Smooth muscle cell of the brain vasculature (primary cell): Measurements from ENCODE around the gene BRSK2.
"Not testable (repeated sequence)": the region's sequence is repeated elsewhere in the genome, so short reads cannot be mapped to it uniquely, and the experiment has no call there.

ENCODE experiments used
- DNase-seq: peaks from one replicate; pipeline ENCODE4 v3.0.0-alpha.2; 2012; ENCODE audit warnings: low read depth, low spot score

Gene BRSK2

DNA sequence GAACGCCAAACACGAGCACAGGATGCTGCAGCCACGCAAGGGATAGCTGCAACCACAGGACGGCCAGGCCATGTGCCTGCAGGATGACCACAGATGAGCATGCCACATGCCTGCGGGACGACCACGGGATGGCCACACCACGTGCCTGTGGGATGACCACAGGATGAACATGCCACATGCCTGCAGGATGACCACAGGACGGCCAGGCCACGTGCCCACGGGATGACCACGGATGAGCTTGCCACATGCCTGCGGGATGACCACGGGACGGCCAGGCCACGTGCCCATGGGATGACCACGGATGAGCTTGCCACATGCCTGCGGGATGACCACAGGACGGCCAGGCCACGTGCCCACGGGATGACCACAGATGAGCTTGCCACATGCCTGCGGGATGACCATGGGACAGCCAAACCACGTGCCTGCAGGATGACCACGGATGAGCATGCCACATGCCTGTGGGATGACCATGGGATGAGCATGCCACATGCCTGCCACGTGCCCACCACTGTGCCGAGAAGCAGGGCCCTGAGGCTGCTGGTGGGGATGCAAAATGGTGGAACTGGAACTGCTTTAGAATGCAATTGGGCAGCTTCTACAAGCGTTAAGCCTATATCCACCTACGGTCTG, 109.6 kb downstream of the BRSK2 start:
- no peak for DNase-seq

DNA sequence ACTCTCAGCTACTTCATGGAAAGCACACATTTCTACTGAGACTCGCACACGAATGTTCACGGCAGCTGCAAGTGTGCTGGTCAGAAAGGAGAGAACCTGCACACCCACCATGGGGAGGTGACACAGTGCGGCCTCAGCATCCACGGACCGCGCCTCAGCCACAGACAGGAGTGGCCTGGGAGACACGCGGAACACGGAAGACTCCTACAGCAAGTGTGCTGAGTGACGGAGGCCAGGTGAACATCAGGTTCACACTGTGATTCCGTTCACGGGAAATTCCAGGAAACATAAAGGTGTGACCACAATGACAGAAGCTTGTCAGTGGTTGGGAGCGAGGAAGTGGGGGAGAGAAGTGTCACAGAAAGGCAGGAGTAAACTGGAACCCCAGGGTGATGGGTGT, 110.2 kb downstream of the BRSK2 start:
- no peak for DNase-seq

DNA sequence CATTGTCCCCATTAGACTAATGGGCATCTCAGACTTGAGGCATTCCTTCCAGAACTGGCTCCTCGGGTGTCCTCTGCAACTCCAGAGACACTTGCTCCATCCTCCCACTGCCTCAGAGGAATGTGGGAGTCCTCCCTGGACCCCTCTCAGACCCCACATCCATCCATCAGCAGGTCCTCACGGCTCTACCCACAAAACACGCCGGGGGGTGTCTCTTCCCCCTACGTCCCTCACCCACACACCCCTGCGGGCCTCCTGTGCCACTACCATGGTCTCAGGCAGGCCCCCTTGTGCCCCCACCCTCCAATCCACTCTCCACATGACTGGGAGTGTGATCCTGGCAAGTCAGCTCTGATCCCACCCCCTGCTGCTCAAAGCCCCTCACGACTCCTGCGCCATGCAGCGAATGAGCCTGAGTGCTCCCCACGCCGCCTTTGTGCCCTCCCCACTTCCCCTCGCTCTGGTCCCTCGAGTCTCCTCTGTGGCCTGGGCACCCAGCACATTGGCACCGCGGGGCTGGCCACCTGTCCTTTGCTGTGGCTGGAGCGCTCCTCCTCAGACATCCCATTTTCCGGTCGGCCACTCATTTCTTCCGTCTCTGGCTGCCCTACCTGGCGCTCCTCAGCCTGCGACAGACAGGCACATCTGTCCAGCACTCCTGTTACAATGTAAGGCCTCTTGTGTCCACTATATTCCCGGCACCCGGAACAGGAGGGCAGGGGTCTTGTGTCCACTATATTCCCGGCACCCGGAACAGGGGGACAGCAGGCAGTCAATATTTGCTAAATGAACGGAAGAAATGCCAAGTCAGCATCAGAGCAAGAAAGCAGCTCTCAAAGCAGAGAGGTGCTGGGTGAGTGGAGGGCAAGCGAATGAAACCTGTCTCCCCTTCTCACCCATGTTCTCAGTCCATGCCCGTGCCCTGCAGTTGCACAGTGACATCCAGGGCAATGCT, 111.0 kb downstream of the BRSK2 start:
- no peak for DNase-seq

DNA sequence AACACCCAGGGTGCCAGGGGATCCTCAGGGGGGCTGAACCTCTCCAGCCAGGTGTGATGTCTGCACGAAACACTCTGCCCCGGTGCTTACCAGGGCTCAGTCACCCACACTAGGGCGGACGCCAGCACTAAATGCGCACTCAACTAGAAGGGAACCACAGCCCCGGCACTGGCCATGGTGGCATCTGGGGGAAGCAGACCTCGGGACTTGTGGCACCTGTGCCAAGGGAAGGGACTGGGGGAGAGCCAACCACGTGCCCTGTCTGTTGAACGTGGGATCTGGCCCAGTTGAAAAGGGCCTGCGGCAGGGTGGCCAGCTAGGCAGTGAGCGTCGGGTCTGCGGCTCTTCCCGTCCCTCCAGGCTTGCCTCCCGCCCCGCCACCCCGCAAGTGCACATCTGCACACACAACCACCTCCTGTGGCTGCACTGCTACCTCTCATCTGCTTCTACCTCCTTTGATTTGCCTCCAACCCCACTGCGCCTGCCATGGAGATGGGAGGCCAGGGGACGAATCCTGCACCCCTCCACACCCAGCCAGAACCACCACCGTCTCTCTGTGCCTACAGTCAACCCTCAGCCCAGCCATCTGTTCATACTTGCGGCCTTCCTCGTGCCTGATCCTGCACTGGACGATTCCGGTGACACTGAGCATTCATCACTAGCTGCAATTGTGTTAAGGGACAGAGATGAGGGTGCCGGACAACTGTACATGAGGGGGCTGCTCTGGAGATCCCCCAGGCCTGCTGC, 111.9 kb downstream of the BRSK2 start:
- DNase-seq: no peak

DNA sequence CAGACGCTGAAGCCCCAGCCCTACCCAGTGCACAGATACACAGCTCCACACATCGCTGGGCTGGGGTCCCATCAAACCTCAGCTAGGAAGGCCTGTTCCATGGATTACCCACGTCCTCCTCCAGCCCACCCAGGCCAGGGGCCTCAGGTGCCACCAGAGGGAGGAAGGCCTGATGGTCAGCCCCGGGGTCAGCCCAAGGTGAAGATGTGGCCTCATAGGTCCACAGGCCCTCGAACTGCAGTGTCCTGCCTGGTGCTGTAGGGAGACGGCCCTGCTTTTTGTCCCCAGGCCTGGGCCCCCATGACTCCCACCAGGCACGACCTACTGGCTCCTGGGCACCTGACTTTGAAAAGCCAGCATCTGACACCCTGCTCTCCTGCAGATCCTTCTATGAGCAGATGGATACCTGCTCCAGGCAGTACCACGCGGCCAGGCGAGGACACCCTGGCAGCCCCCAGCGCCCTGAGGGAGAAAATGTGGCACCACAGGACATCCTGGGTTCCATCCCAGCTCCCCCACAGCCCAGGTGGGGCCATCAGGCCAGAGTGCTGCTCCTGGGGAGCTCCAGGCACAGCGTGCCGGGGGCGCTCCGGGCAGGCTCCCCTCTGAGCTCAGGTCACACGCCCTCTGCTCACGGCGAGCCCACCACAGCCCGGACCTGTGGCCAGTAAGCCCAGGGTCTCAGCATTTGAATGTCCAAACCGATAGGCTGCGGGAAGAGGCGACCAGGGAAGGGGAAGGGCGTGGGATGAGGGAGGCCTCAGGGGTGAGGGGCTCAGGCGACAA, 112.6 kb downstream of the BRSK2 start:
- no peak for DNase-seq

DNA sequence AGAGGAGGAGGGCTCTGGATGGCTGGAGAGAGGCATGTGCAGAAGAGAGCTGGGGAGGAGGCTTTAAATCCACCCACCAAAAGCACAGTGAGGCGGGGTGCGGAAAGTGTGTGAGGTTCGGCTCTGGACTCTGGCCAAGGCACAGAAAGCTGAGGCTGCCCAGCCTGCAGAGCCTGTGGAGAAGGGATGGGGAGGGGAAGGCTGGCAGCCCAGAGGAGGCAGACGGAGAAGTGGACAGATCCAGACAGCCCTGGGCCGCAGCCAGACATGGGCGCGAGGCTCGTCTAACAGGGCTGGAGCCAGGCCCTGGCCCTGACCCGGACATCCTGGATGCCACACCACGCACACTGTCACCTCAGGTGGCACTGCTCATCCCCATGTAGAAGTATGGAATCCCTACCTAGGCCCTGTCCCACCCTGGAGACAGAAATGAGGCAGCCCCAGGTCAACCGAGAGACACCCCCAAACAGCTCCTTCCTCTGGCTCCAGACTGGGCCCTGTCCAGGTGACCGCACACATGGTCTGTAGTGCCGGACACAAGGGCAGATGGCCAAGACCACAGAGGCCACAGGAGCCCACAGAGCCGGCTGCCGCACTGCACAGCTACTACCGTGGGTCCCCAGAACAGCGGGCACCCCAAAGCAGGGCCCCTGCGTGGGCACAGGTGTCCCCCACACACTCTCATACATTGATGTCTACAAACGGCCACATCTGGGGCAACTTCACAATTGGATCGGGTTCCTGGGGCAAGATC, 113.4 kb downstream of the BRSK2 start:
- no peak for DNase-seq

DNA sequence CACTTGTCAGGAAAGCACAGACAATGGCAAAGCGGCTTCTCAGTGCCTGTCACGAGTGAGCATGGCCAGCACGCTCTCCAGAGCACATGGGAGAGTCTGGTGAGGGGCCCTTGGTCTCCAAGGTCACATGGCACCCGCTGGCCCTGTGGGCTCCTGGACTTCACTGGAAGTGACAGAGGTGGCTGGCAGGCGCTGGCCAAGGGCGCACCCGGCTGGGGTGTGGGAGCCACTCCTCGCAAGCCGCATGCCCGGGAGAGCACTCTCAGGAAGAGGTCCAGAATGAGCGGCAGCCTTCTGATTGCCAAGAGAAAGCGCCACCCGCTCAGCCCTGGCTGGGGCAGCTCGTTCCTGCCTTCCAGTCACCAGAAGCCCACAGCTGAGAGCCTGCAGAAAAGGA, 114.0 kb downstream of the BRSK2 start:
- DNase-seq: no peak

DNA sequence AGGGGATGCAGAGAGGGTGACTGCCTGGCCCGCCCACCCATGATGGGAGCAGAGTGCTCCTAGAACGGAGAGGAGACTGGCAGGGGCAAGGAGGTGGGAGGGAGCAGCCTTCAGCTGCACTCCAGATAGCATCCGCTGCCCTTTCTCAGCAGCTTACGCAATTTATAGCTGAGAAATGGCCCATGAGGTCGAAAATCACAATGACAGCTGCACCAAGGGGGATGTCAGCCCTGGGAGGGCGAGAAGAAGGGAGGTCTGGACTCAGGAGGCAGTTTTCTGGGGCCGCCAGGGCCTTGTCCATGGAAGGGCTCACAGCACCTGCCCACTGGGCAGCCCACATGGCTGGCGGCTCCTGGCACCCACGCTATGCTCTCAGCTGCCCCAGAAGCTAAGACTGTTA, 114.4 kb downstream of the BRSK2 start:
- no peak for DNase-seq

DNA sequence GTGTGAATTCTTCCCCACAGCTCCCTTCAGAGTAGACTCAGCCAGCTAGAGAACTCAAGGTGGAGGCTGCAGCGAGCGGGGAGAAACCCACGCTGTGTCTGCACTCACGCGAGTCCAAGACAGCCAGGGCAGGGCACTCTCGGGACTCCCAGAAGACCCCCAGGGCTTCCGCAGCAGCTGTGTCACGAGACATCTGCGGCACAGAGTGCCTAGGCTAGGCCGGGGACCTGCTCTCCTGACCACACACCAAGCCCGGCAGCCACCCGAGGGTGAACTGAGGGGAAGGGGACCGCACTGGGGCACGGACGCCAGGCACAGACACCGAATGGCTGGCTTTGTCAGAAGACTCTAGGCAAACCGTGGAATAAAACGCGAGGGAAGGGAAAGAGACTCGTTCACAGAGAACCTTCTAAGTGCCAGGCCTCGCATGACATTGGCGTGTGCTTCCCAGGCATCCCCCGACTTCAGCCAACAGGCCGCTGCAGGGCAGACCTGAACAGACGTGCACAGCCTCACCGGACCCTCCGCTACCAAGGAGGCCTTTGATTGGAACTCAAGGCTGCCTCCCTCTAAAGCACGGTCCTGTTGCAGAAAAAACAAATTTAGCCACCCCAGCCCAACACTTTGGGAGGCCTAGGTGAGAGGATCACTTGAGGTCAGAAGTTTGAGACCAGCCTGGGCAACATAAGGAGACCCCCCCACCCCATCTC, 115.0 kb downstream of the BRSK2 start:
- no peak for DNase-seq

DNA sequence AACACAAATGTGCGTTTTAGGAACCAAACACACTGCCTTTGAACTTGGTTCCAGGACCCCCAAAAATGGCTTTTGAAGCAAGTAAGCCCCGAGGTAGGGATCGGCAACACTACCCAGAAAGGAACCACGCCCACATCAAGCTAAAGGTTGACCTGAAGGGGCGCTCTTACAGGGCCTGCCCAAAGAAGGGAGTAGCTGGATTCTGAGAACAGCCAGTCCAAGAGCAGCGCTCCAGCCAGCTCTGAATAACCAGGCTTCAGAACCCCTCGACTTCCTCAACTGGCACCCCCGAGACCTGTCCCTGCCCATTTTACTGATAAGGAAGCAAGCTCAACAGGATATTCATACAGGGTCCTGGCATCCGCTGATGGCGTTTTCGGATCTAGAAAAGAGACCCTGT, 115.7 kb downstream of the BRSK2 start:
- no peak for DNase-seq

DNA sequence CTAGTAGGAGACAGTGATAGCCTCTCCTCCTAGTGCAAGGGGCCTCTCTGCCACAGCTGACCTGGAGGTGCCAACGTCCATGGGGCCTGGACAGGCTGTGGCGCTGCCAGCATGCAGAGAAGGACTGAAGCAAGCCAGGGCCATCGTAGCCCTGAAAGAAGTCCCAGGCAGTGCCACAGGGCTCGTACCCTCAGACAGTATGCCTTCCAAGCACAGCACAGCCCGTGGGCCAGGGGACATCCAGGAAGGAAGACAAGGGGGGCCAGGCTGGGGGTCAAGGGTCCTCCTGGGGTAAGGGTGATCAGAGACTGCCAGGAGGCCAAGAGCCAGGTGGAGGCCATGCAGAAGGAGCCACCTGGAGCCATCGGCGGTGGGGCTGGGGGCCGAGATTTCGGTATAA, 117.2 kb downstream of the BRSK2 start:
- DNase-seq: no peak

DNA sequence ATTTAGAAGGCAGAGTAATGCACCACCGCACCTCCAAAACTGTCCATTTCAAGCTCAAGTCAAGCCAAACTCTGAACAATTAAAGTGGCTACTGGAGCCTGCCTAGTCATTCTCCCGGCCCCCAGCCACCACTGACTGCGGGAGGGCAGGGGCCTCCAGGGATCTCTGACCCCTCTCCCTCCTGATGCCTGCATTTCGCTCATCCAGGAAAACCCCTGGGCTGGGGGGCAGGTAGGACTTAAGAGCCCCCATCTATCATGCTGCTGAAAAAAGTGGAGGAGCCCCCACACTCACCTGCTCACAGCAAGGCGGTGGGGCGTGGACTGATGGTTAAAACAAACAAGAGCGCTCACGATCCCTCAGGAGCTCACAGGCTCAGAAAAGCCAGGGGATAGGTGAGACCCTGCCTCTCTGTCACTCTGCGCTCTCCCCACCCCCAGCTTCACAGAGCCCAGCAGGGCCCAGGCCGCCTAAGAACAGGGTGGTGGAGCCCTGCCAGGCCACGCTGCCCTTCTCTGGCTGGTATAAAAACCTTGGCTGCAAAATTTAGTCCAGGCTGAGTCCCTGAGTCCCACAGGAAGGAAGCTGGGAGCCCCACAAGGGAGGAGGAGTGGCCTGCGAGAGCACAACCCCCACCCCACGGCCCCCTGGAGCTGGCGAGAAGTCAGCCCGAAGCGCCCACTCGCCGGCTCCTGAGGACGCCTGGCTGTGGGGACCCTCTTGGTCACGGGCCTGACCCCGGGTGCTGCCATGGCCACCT, 117.8 kb downstream of the BRSK2 start:
- no peak for DNase-seq

DNA sequence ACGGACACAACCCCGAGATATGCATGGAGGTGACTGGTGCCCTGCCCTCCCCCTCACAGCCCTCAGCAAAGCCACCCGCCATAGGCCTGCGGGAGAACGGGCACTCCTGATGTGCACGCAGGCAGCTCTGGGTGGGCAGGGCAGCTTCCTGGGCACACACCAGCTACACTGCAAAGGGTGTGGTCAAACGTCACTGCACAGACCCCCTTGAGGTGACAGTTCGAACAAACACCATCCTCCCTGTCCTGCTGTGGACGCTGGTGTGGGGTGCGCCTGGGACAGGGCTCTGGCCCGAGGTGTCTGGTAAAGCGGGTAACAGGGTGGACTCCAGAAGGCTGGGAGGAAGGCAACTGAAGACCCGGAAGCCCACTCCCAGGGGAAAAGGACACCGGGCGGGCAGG, 118.8 kb downstream of the BRSK2 start:
- no peak for DNase-seq

DNA sequence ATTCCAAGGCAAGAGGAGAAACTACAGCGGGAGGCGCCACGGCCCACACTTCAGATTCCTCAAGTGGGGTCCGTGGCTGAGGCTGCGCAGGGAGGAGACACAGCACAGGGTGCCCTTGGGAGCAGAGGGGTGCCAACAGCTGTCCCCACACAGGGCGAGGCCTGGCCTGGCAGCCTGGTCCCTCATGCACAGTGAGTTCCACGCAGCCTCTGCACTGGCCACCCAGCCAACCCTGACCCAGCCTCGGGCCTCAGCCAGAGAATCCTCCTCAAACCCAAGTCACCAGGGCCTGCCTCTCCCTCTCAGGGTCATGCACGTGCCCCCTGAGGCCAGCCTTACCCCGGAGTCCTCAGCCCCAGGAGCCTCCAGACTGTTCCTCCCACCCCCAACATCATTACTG, 119.3 kb downstream of the BRSK2 start:
- DNase-seq: no peak

DNA sequence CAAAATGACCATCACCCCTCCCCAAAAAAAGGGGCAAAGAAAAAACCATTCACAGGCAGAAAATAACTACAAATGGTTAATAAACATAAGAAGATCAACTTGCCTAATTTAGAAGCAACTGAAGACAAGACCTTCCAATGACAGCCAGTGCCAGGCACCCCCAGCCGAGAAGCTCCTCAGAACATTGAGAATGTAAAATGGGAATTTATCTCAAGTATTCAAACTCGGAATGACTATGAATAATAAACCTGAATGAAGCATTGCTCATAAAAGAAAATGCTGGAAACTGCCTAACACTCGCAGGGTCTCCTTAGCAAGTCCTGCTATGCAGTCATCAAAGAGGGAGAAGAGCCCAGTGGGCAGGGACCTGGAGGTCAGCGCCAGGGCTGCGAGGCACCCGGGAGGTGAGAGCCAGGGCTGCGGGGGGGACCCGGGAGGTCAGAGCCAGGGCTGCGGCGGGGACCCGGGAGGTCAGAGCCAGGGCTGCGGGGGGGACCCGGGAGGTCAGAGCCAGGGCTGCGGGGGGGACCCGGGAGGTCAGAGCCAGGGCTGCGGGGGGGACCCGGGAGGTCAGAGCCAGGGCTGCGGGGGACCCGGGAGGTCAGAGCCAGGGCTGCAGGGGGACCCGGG, 120.0 kb downstream of the BRSK2 start:
- no peak for DNase-seq

DNA sequence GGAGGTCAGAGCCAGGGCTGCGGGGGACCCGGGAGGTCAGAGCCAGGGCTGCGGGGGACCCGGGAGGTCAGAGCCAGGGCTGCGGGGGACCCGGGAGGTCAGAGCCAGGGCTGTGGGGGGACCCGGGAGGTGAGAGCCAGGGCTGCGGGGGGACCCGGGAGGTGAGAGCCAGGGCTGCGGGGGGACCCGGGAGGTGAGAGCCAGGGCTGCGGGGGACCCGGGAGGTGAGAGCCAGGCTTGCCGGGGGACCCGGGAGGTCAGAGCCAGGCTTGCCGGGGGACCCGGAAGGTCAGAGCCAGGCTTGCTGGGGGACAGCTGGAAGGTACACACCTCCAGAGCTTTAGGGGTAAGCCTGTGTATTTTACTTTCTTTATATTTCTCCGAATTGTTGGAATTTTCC, 120.6 kb downstream of the BRSK2 start:
- not testable (repeated sequence) for DNase-seq

DNA sequence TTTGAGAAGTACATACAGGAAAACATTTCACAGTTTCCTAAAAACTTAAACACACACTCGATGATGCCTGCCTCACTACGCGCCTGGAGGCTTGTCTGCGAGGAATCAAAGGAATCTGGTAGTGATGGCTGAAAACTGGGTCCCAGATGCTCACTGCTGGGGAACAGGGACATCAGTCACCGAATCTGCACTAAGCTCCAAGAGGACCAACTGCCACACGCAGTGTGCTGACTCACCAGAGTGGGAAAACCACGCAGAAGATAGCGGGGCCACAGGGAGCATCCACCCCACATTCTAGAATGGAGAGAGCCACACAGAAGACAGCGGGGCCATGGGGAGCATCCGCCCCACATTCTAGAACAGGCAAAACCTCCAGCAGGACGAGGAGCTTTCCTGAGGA, 121.2 kb downstream of the BRSK2 start:
- no peak for DNase-seq

DNA sequence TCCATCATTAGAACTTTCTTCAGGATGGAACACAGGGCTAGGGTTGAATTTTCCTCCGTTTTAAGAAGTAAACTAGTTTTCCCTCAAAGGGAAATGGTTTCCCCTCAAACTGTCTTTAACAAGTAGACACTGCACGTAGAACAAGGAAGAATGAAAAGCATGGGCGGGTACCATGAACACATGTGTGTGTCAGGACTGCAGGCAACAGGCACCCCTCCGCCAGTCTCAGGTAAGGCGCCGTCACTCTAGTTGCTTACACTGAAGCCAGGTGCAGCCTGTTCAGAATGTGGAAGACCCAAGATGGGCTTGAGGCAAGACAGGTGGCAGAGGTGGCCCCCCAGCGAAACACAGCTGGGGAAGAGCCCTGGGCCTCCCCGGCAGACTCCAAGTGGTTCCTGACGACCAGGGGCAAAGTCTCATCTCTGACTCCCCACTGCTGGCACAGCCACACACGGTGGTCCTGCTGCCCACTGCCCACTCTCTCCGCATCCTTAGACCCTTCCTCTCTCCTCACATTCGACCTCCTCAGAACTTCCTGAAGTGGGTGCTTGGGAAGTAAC, 122.3 kb downstream of the BRSK2 start:
- DNase-seq: no peak
